ENCODE data around the gene KMT2A.
"Not testable (repeated sequence)": the region's sequence is repeated elsewhere in the genome, so short reads cannot be mapped to it uniquely, and the experiment has no call there.

Gene KMT2A

DNA sequence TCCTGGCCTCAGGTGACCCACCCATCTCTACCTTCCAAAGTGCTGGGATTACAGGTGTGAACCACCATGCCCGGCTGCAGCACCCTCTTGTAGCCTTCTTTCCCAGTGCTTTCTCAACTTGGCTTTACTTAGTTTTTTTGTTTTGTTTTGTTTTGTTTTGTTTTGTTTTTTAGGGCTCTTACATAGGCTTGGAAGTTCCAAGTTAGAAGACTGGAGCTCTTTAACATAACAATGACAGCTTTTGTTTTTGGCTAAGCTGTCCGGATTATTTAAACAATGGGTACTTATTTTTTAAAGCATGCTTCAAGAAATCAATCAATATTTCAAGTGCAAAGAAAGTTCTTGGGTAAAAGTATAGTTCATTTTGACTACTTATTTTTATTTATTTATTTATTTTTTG is 25.9 kb downstream of the KMT2A start:
- TF ChIP-seq, protein P1, sequence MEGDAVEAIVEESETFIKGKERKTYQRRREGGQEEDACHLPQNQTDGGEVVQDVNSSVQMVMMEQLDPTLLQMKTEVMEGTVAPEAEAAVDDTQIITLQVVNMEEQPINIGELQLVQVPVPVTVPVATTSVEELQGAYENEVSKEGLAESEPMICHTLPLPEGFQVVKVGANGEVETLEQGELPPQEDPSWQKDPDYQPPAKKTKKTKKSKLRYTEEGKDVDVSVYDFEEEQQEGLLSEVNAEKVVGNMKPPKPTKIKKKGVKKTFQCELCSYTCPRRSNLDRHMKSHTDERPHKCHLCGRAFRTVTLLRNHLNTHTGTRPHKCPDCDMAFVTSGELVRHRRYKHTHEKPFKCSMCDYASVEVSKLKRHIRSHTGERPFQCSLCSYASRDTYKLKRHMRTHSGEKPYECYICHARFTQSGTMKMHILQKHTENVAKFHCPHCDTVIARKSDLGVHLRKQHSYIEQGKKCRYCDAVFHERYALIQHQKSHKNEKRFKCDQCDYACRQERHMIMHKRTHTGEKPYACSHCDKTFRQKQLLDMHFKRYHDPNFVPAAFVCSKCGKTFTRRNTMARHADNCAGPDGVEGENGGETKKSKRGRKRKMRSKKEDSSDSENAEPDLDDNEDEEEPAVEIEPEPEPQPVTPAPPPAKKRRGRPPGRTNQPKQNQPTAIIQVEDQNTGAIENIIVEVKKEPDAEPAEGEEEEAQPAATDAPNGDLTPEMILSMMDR (IDR thresholded peaks at IDR 0.05; ENCODE audit: insufficient read depth, missing control alignments): no peak
- FAIRE-seq: no peak
- DNase-seq (ENCODE audit: insufficient read length, low spot score): no peak

DNA sequence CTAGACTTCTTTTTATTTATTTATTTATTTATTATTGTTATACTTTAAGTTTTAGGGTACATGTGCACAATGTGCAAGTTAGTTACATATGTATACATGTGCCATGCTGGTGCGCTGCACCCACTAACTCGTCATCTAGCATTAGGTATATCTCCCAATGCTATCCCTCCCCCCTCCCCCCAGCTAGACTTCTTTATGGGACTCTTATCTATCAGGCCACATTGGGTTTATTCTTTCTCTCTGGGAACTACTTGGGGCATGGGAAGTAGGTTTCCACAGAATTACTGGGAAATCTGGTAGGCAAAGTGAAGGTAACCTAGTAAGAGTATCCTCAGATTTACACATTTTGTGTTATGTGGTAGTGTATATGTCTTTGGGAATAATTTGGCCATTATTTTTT is 32.7 kb downstream of the KMT2A start:
- not testable (repeated sequence) for DNase-seq (ENCODE audit: insufficient read length, low spot score); FAIRE-seq

DNA sequence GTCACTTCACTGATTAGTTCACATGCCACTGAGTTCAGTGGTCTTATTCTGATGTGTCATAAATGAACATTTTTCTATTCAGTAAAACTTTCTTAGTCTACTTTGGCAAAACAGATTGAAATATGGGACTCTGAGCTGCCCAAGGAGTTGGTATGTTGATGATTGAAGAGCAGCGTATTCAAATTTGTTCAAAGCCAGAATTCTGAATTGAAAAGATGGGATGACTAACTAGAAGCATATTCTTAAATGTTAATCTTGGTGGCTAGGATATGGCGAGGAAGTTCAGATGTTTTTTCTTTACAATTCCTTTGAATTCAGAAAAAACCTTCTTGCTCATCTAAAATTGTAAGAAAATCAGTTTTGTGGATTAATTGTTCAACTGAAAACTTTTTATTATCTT is 34.7 kb downstream of the KMT2A start:
- TF ChIP-seq, protein P1 (IDR thresholded peaks at IDR 0.05; ENCODE audit: insufficient read depth, missing control alignments): no peak
- DNase-seq (ENCODE audit: insufficient read length, low spot score) (no peak), FAIRE-seq (no peak)

DNA sequence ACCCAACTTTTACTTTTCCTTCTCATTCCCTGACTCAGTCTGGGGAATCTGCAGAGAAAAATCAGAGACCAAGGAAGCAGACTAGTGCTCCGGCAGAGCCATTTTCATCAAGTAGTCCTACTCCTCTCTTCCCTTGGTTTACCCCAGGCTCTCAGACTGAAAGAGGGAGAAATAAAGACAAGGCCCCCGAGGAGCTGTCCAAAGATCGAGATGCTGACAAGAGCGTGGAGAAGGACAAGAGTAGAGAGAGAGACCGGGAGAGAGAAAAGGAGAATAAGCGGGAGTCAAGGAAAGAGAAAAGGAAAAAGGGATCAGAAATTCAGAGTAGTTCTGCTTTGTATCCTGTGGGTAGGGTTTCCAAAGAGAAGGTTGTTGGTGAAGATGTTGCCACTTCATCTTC is 37.2 kb downstream of the KMT2A start:
- DNase-seq (ENCODE audit: insufficient read length, low spot score) (no peak), FAIRE-seq (no peak)
- TF ChIP-seq, protein P1 (IDR thresholded peaks at IDR 0.05; ENCODE audit: insufficient read depth, missing control alignments): no peak

DNA sequence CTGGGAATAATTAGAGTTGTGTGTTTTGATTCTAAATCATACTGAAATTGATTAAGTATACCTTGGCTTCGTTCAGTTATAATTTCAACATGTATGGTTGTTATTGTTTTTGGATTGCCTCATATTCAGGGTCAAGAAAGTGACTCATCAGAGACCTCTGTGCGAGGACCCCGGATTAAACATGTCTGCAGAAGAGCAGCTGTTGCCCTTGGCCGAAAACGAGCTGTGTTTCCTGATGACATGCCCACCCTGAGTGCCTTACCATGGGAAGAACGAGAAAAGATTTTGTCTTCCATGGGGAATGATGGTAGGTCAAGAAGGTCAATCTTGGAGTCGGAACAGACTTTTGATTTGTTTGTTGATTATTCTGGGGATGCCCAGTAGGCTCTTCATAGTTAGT is 40.4 kb downstream of the KMT2A start:
- peak; percentile 16 for FAIRE-seq
- TF ChIP-seq, protein P1 (IDR thresholded peaks at IDR 0.05; ENCODE audit: insufficient read depth, missing control alignments): no peak
- peak; percentile 37 for DNase-seq (ENCODE audit: insufficient read length, low spot score)

DNA sequence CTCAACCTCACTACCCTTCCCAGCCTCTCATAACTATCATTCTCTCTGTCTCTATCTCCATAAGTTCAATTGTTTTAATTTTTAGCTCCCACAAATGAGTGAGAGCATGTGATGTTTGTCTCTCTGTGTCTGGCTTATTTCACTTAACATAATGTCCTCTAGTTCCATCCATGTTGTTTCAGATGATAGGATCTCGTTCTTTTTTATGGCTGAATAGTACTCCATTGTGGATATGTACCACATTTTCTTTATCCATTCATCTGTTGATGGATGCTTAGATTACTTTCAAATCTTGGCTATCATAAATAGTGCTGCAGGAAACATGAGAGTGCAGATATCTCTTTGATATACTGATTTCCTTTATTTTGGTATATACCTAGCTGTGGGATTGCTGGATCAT is 44.9 kb downstream of the KMT2A start:
- DNase-seq (ENCODE audit: insufficient read length, low spot score); FAIRE-seq: not testable (repeated sequence)

DNA sequence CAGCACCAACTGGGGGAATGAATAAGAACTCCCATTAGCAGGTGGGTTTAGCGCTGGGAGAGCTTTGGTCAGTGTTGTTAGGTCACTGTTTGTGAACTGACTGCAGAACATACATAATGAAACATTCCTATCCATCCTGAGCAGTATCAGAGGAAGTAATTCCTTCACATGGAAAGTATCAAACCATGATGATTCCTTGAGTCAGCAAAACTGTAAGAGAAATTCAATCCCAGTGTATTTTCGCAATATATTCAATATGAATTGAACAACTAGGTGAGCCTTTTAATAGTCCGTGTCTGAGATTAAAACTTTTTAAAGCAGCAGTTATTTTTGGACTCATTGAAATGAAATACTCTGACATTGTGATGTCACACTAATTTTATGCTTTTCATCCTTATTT is 48.1 kb downstream of the KMT2A start:
- no peak for FAIRE-seq
- TF ChIP-seq, protein P1 (IDR thresholded peaks at IDR 0.05; ENCODE audit: insufficient read depth, missing control alignments): no peak

DNA sequence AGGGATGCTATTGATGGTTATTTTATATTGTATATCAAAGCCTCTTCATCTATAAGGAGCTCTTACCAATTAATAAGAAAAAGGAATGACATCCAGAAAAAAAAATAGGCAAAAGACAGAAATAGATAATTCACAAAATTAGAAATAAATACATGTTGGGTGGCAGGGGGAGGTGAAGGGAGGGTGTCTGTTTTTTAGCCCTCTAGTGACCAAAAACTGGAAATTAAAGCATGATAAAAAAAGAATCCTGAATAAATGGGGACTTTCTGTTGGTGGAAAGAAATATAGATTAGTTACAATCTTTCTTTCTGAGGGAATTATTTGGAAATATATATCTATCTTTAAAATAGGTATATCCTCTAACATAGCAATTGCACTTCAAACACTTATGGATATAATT is 49.0 kb downstream of the KMT2A start:
- TF ChIP-seq, protein P1 (IDR thresholded peaks at IDR 0.05; ENCODE audit: insufficient read depth, missing control alignments): no peak
- FAIRE-seq (no peak), DNase-seq (ENCODE audit: insufficient read length, low spot score) (no peak)

More for the DNA sequence above, 48.1 kb downstream of the KMT2A start:
- no peak for DNase-seq (ENCODE audit: insufficient read length, low spot score)

Measured in D721Med (cell line).